Activated CD8-positive, alpha-beta memory T cell treated with anti-CD3 and anti-CD28 coated beads, Interleukin-2, amount 10 ng/mL, durations not matched to agents 7 days and 5 days (primary cell): Measurements from ENCODE around the gene PTPN14. TPM values are rescaled to one million over a fixed set of nuclear protein-coding genes. Genes with fewer than 3 reads are reported as not detected.

Source experiments
- ATAC-seq: fragments of 150-1000 bp; cut with Tn5 transposase; one replicate; pipeline ENCODE4 v1.10.0; 2021; ENCODE audit warnings: moderate library complexity
- CTCF ChIA-PET: fragments of 350-600 bp; sonication (Branson Sonifier 250); formaldehyde crosslinking; loops from one replicate; lab custom pipeline; 2021; ENCODE audit warnings: antibody characterized with exemption; lab: Charles Lee
- DNase-seq: peaks from one replicate; pipeline ENCODE4 v3.0.0-alpha.2; 2020
- H3K27ac Mint-ChIP-seq: one replicate; pipeline ENCODE4 v1.8.0; 2021; ENCODE audit warnings: mild to moderate bottlenecking, mixed read lengths
- H3K27me3 Mint-ChIP-seq: one replicate; pipeline ENCODE4 v1.8.0; 2021; ENCODE audit warnings: mixed read lengths
- H3K36me3 Mint-ChIP-seq: one replicate; pipeline ENCODE4 v1.8.0; 2021; ENCODE audit warnings: mild to moderate bottlenecking, mixed read lengths
- H3K4me1 Mint-ChIP-seq: one replicate; pipeline ENCODE4 v1.8.0; 2021; ENCODE audit warnings: mixed read lengths
- H3K4me3 Mint-ChIP-seq: one replicate; pipeline ENCODE4 v1.8.0; 2021; ENCODE audit warnings: mild to moderate bottlenecking, moderate library complexity, mixed read lengths
- H3K9me3 Mint-ChIP-seq: one replicate; pipeline ENCODE4 v1.8.0; 2022; ENCODE audit warnings: low read depth, mixed read lengths
- total RNA-seq, 2 experiments: library from RNA; stranded (reverse); gene quantifications; one replicate each; pipeline ENCODE4 v1.2.3, GENCODE V29; 2021

Gene PTPN14
- total RNA-seq, 2 experiments from 2014 or later, result 0.32 to 1.1 TPM

GRCh38 chr1:214369364-214369763 lies 182.0 kb downstream of the PTPN14 start:
- H3K9me3 Mint-ChIP-seq, result no peaks in the 10 kb centered on the region
- no peaks in the 10 kb centered on the region for H3K4me1 Mint-ChIP-seq
- no peak for DNase-seq
- H3K27me3 Mint-ChIP-seq, result peaks cover 16% of the 10 kb centered on the region
- H3K27ac Mint-ChIP-seq, result no peak overlapping the region
- ATAC-seq, result no peak
- H3K4me3 Mint-ChIP-seq, result no peak overlapping the region
- H3K36me3 Mint-ChIP-seq, result no peaks in the 10 kb centered on the region
- CTCF ChIA-PET, result no interaction called here

GRCh38 chr1:214367841-214368240 lies 183.6 kb downstream of the PTPN14 start:
- Mint-ChIP-seq H3K9me3 (no peaks in the 10 kb centered on the region), H3K27me3 (peaks cover 28% of the 10 kb centered on the region)
- CTCF ChIA-PET, result no interaction called here

GRCh38 chr1:214364786-214365295 lies 186.6 kb downstream of the PTPN14 start:
- Mint-ChIP-seq H3K36me3 (no peaks in the 10 kb centered on the region), H3K27me3 (peaks cover 35% of the 10 kb centered on the region), H3K4me3 (no peak overlapping the region), H3K4me1 (peaks cover 2% of the 10 kb centered on the region), H3K9me3 (no peaks in the 10 kb centered on the region), H3K27ac (no peak overlapping the region)
- DNase-seq (no peak), ATAC-seq (no peak)
- CTCF ChIA-PET, result no interaction called here

More at GRCh38 chr1:214367841-214368240, 183.6 kb downstream of the PTPN14 start:
- H3K4me3 Mint-ChIP-seq, result no peak overlapping the region
- DNase-seq, result no peak
- H3K36me3 Mint-ChIP-seq, result no peaks in the 10 kb centered on the region
- ATAC-seq, result no peak
- H3K4me1 Mint-ChIP-seq, result no peaks in the 10 kb centered on the region
- H3K27ac Mint-ChIP-seq, result no peak overlapping the region

- ATAC-seq (no peak), DNase-seq (no peak)
- Mint-ChIP-seq H3K4me1 (peaks cover 2% of the 10 kb centered on the region), H3K4me3 (no peak overlapping the region), H3K9me3 (no peaks in the 10 kb centered on the region), H3K36me3 (no peaks in the 10 kb centered on the region), H3K27ac (no peak overlapping the region), H3K27me3 (peaks cover 31% of the 10 kb centered on the region)
- CTCF ChIA-PET, result no interaction called here
These were observed 187.0 kb downstream of the PTPN14 start for GRCh38 chr1:214364386-214364785.

GRCh38 chr1:214363386-214363785 lies 188.0 kb downstream of the PTPN14 start:
- Mint-ChIP-seq H3K9me3 (no peaks in the 10 kb centered on the region), H3K4me3 (no peak overlapping the region)
- CTCF ChIA-PET, result no interaction called here

GRCh38 chr1:214362188-214362882 lies 189.1 kb downstream of the PTPN14 start:
- CTCF ChIA-PET, result no interaction called here
- Mint-ChIP-seq H3K4me1 (peaks cover 2% of the 10 kb centered on the region), H3K27me3 (peaks cover 31% of the 10 kb centered on the region), H3K4me3 (no peak overlapping the region), H3K27ac (no peak overlapping the region), H3K9me3 (no peaks in the 10 kb centered on the region), H3K36me3 (no peaks in the 10 kb centered on the region)
- ATAC-seq, result no peak
- DNase-seq, result no peak

More at GRCh38 chr1:214363386-214363785, 188.0 kb downstream of the PTPN14 start:
- Mint-ChIP-seq H3K27me3 (peaks cover 31% of the 10 kb centered on the region), H3K36me3 (no peaks in the 10 kb centered on the region), H3K4me1 (peaks cover 2% of the 10 kb centered on the region), H3K27ac (no peak overlapping the region)
- ATAC-seq (no peak), DNase-seq (no peak)

GRCh38 chr1:214361636-214362035 lies 189.8 kb downstream of the PTPN14 start:
- H3K27me3 Mint-ChIP-seq, result peaks cover 34% of the 10 kb centered on the region
- no peak overlapping the region for H3K27ac Mint-ChIP-seq
- H3K9me3 Mint-ChIP-seq, result no peaks in the 10 kb centered on the region
- ATAC-seq, result no peak
- H3K4me3 Mint-ChIP-seq, result no peak overlapping the region
- peaks cover 2% of the 10 kb centered on the region for H3K4me1 Mint-ChIP-seq
- CTCF ChIA-PET, result no interaction called here
- DNase-seq, result no peak
- H3K36me3 Mint-ChIP-seq, result no peaks in the 10 kb centered on the region

- Mint-ChIP-seq H3K4me1 (peaks cover 2% of the 10 kb centered on the region), H3K27me3 (peaks cover 28% of the 10 kb centered on the region), H3K36me3 (no peaks in the 10 kb centered on the region), H3K4me3 (no peak overlapping the region), H3K9me3 (no peaks in the 10 kb centered on the region), H3K27ac (no peak overlapping the region)
- CTCF ChIA-PET, result interaction anchor here (0.6 kb wide), 1 partner anchor 28 kb away, joined by 3 read pairs; no protein-coding TSS in a partner anchor
- DNase-seq (no peak), ATAC-seq (no peak)
These were observed 190.8 kb downstream of the PTPN14 start for GRCh38 chr1:214360525-214361164.

- CTCF ChIA-PET, result no interaction called here
- H3K27ac Mint-ChIP-seq, result no peak overlapping the region
- H3K9me3 Mint-ChIP-seq, result no peaks in the 10 kb centered on the region
- H3K36me3 Mint-ChIP-seq, result no peaks in the 10 kb centered on the region
- H3K4me1 Mint-ChIP-seq, result peaks cover 2% of the 10 kb centered on the region
- no peak for DNase-seq
- ATAC-seq, result no peak
- H3K4me3 Mint-ChIP-seq, result no peak overlapping the region
- peaks cover 27% of the 10 kb centered on the region for H3K27me3 Mint-ChIP-seq
These were observed 191.3 kb downstream of the PTPN14 start for GRCh38 chr1:214360116-214360515.

GRCh38 chr1:214354440-214355148 lies 196.8 kb downstream of the PTPN14 start:
- Mint-ChIP-seq H3K27ac (no peak overlapping the region), H3K4me1 (no peaks in the 10 kb centered on the region), H3K27me3 (peaks cover 9% of the 10 kb centered on the region), H3K36me3 (no peaks in the 10 kb centered on the region), H3K4me3 (no peak overlapping the region), H3K9me3 (no peaks in the 10 kb centered on the region)
- ATAC-seq, result no peak
- CTCF ChIA-PET, result interaction anchor here (4.4 kb wide), 1 partner anchor 22 kb away, joined by 24 read pairs; no protein-coding TSS in a partner anchor
- DNase-seq, result no peak

GRCh38 chr1:214352838-214353237 lies 198.6 kb downstream of the PTPN14 start:
- Mint-ChIP-seq H3K4me1 (no peaks in the 10 kb centered on the region), H3K27me3 (peaks cover 9% of the 10 kb centered on the region), H3K4me3 (no peak overlapping the region), H3K27ac (no peak overlapping the region), H3K36me3 (no peaks in the 10 kb centered on the region), H3K9me3 (no peaks in the 10 kb centered on the region)
- ATAC-seq (no peak), DNase-seq (no peak)
- CTCF ChIA-PET, result interaction anchor here (4.4 kb wide), 1 partner anchor 20 kb away, joined by 24 read pairs; no protein-coding TSS in a partner anchor

- Mint-ChIP-seq H3K27ac (no peak overlapping the region), H3K9me3 (no peaks in the 10 kb centered on the region), H3K36me3 (peaks cover 2% of the 10 kb centered on the region), H3K27me3 (peaks cover 6% of the 10 kb centered on the region), H3K4me1 (no peaks in the 10 kb centered on the region), H3K4me3 (no peak overlapping the region)
- DNase-seq (no peak), ATAC-seq (no peak)
- CTCF ChIA-PET, result interaction anchor here (1.0 to 4.4 kb wide), 2 partner anchors 11 to 19 kb away, joined by 3 to 24 read pairs; no protein-coding TSS in a partner anchor
These were observed 199.7 kb downstream of the PTPN14 start for GRCh38 chr1:214351551-214352277.

- Mint-ChIP-seq H3K27me3 (peaks cover 5% of the 10 kb centered on the region), H3K36me3 (peaks cover 9% of the 10 kb centered on the region), H3K4me1 (no peaks in the 10 kb centered on the region), H3K4me3 (no peak overlapping the region), H3K27ac (no peak overlapping the region), H3K9me3 (peaks cover 5% of the 10 kb centered on the region)
- ATAC-seq, result no peak
- no peak for DNase-seq
- CTCF ChIA-PET, result interaction anchor here (1.0 to 2.0 kb wide), 2 partner anchors 16 to 19 kb away, joined by 3 to 6 read pairs; no protein-coding TSS in a partner anchor
These were observed 201.6 kb downstream of the PTPN14 start for GRCh38 chr1:214349781-214350180.
